Stomach (tissue), 4 donors: ENCODE measurements around the gene DNAJA3.

Source experiments
- EP300 ChIP-seq: sonication (generic); formaldehyde crosslinking; IDR thresholded peaks from one replicate; pipeline ENCODE4 v1.6.1; 2017; ENCODE audit warnings: antibody characterized with exemption
- TF ChIP-seq, protein P1 (sequence below), 7 experiments: fragments of 450-650 bp in 4 of 7; fragments of 200-600 bp in 3 of 7; sonication (generic) in 3 of 7; IDR thresholded peaks; one replicate each; pipeline ENCODE4 v1.5.1; 2016 to 2019; ENCODE audit warnings: antibody characterized with exemption in 7 of 7, control low read depth in 2 of 7, mild to moderate bottlenecking in 1 of 7

DNA sequence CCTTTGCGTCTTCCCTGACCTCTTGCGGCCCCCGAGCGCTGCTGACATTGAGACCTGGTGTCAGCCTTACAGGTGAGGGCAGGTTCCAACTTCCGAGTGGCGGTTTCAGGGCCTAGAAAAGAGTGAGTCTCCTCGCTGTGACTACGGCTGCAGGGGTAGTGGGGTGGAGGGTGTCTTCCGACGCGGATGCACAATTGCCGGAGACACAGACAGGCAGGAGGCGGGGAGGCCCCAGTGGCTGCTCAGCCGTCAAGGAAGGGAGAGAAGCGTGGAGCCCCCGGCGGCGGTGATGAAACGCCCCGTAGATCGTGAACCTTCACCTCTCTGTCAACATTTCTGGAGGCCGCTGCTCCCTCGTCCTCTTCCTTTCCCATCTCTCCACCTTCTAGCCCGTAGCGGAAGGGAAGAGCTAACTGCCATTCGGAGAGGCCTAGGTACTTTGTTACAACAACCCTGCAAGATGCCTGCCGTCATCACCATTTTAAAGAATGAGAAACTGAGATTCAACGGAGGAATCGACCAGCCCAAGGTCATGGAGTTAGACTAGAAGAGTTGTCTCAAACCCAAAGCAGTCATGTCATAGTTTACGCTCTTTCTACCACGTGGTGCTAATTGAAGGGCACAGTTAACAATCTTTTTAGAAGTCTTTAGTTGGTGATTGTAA lies 485 bp downstream of the DNAJA3 start:
- no peak for TF ChIP-seq EP300
- TF ChIP-seq, protein P1, sequence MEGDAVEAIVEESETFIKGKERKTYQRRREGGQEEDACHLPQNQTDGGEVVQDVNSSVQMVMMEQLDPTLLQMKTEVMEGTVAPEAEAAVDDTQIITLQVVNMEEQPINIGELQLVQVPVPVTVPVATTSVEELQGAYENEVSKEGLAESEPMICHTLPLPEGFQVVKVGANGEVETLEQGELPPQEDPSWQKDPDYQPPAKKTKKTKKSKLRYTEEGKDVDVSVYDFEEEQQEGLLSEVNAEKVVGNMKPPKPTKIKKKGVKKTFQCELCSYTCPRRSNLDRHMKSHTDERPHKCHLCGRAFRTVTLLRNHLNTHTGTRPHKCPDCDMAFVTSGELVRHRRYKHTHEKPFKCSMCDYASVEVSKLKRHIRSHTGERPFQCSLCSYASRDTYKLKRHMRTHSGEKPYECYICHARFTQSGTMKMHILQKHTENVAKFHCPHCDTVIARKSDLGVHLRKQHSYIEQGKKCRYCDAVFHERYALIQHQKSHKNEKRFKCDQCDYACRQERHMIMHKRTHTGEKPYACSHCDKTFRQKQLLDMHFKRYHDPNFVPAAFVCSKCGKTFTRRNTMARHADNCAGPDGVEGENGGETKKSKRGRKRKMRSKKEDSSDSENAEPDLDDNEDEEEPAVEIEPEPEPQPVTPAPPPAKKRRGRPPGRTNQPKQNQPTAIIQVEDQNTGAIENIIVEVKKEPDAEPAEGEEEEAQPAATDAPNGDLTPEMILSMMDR (IDR thresholded peaks at IDR 0.05): no peak
